GM04504 (cell line): Measurements from ENCODE around the gene CDYL2.
"Not testable (repeated sequence)": the region's sequence is repeated elsewhere in the genome, so short reads cannot be mapped to it uniquely, and the experiment has no call there.

Experiments
- DNase-seq: peaks from one replicate; pipeline ENCODE4 v3.0.0-alpha.2; 2012; ENCODE audit warnings: low read depth

The CDYL2 gene, protein sequence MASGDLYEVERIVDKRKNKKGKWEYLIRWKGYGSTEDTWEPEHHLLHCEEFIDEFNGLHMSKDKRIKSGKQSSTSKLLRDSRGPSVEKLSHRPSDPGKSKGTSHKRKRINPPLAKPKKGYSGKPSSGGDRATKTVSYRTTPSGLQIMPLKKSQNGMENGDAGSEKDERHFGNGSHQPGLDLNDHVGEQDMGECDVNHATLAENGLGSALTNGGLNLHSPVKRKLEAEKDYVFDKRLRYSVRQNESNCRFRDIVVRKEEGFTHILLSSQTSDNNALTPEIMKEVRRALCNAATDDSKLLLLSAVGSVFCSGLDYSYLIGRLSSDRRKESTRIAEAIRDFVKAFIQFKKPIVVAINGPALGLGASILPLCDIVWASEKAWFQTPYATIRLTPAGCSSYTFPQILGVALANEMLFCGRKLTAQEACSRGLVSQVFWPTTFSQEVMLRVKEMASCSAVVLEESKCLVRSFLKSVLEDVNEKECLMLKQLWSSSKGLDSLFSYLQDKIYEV

DNA sequence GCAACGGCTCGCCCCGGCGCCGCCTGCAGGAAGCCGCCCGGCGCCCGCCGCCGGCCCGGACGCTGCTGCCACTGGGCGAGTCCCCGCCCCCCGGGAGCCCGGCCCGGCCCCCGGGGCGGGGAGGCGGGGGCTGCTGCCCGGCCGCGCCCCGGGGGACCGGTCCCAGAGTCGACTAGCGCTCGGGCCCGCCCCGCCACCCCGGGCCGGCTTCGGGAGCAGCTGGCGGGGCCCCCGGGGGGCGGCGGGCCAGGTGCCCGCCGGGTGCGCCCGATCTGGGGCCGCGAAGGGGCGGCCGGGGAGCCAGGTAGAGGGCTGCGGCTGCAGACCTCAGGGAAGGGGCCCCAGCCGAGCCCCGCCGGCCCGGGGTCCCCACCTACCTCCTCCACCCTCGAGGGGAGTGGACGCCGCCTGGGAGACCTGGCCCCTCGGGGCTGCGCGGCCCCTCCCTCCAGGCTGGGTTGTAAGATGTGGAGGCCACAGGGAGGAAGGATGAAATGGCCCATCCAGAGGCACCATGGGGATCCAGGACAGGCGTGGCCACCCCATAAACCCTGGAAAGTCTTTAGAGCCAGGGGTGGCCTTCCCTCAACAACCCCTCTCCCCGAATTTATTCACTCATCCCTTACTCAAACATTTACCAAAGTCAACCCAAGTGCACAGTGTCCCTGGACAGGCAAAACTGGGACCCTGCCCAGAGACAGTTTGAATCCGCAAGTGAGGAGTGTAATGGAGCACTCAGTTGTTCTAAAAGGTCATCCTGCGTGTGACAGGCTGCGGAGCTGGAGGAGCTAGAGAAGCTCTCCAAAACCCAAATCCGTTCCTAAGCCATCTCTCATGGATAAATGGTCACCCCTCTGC is at the start of gene CDYL2:
Gene CDYL2 (minus strand): TSS at position 73 of the 858 bp plus-strand sequence. CDS start 425 bp downstream, outside the sequence.
- DNase-seq = peak; percentile 23

DNA sequence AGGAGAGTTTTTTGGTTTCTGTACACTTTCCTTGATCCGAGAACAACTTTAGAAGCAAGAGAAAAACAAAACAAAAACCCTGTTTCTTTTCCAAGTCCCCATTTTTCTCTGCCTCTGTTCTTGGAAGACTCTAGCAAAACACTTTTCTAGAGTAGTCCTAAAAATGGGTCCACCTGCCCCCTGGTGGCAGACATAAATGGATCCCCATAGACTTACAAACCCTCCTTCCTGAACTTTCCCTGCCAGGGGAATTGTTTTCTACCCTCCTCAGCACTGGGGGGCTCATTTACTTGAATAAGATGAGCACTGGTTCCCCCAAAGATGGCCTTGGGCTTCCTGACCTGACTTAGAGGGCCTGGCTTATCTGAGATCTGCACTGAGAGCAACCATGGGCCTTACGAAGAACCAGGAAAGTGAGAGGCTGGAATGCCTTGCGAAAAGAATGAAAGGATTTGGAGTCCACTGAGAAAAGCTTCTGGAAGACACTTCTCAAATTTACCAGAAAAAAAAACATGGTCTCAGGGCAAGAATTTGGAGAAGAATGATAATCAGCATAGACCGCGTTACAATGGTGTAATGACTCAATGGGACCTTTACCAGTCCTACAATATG is 48.0 kb upstream of the CDYL2 start:
- DNase-seq = no peak

DNA sequence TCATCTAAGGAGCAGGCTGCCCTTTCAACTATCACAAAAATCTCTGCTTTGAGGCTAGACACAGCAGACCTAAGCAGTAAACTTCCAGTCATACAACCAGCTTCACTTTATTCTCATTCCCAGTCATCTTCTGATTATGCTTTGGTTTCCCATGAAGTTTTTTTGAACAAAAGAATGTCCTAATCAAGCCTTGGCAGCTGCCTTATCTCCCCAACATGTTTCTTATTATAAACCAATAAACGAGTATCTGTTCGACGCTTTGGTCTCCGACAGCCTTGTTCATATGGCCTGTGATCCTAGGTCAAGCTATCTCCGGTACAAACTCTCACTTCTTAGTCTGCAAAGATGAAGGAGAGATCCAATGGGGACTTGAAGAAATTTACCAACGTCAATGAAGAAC is 47.4 kb upstream of the CDYL2 start:
- no peak for DNase-seq

DNA sequence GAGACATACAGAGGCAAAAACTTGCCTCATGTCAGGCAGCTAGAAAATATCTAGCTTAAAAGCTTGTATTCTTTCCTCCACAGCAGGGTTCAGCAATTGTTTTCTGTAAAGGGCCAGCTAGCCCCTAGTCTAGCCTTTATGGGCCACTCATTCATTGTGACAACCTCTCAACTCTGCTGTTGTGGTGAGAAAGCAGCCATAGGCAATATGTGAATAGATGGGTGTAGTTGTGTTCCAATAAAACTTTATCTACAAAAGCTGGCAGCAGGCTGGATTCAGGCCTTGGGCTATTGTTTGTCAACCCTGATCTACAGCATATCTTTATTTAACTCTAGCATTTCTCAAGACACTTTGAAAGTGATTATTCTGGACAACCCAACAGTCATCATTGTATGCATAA is 46.4 kb upstream of the CDYL2 start:
- DNase-seq = no peak

DNA sequence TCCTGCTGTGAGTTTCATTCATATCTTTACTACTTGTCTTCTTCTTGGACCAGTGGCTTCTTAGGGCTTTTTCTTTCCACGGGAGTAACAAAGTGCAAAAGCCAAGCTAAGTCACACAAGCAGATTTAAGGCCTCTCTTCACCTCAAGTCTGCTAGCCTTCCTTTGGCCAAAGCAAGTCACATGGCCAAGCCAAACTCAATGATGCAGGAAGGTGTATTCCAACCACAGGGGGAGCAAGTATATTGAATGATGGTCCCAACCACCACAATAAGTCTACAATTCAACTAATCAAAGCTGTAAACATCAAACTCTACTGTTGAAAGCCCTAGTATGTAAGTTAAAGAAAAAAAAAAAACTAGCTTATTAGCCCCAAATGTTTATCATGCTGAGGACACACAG is 44.5 kb upstream of the CDYL2 start:
- DNase-seq = no peak

DNA sequence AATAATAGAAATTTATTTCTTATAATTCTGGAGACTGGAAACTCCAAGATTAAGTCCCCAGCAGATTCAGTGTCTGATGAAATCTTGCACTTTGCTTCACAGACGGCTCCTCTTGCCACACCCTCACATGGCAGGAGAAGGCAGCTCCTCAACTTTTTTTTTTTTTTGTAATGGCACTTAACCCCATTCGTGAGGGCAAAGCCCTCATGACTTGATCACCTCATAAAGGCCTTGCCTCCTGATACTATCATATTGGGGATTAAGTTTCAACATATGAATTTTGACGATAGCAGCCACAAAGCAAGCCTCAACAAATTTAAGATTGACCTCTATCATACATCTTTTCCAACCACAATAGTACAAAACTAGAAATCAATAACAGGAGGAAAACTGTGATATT is 42.3 kb upstream of the CDYL2 start:
- DNase-seq = no peak

DNA sequence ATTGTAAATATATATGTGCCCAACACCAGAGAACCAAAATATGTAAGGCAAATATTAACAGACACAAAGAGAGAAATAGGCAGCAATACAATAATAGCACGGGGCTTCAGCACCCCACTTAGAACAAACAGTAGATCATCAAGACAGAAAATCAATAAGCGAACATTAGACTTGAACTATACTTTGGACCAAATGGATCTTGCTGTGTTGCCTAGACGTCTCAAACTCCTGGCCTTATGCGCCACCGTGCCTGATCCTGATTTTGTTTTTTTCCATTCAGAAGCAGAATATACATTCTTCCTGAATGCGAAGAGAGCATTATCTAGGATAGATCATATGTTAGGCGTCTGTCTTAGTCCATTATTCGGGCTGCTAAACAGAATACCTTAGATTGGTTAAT is 41.9 kb upstream of the CDYL2 start:
- DNase-seq = no peak

DNA sequence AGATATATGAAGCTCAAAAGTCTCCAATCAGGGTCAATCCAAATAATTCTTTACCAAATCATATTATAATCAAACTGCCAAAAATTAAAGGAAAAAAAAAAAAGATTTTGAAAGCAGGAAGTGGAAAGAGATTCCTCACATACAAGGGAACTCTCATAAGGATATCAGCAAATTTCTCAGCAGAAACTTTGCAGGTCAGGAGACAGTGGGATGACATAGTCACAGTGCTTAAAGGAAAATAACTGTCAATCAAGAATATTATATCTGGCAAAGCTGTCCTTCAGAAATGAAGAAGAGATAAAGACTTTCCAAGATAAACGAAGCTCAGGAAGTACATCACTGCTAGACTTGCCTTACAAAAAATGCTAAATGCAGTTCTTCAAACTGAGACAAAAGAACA is 40.0 kb upstream of the CDYL2 start:
- DNase-seq = no peak

DNA sequence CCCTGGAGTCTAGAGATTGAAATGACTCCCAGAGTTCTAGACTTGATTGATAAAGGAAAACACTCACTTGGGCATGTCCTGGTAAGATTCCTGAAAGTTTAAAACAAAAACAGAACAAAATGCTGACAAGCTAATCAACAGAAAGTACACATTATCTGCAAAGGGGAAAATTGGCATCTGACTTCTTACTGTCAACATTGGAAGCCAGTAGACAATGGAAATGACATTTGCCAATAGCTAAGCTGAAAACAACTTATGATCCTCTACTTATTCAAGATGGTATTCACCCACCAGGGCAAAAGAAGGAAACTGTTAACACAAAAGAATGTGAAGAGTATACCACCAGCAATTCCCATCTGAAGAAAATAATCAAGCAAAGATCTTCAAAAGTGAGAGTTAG is 36.8 kb upstream of the CDYL2 start:
- DNase-seq = no peak

DNA sequence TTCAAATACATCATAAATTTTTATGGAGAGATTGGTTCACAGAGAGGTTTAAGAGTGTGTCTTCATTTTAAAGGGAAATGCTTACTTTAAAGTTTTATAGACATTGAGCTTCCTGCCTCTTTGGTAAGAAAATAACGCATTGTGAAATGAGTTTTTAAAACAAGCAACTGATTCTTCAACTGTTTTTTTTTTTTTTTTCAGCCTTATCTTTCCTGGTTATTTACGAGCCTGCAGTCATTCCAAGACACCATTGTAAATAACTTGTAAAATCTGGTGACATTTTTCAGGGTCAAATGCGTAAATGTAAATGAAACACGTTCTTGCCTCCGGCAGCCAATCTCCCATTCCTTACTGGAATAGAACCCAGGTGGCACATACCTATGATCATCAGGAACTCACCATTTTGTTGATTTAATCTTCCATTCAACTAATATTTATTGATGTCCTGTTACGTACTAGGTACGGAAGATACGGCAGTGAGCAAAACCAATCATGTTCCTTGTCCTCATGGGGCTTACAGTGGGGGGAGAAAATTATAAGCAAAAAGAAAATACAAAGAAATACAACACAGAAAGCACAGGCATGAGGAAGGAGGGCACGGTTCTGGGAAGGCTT is 33.2 kb upstream of the CDYL2 start:
- DNase-seq = no peak

DNA sequence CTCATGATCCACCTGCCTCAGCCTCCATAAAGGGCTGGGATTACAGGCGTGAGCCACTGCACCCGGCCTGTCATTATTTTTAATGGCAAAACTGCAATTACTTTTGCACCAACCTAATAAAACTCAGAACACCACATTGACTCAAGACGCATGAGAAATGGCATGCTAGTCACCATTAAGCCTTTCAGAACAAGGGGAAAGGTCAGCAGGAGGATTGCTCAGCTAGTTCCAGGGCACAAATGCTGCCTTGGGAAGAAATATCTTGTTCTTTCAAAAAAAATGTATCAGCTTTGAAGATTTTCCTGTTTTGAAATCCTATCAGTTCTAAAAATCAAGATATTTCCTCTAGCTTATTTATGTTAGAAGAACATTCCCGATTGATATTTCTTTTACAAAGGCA is 32.4 kb upstream of the CDYL2 start:
- DNase-seq = no peak

DNA sequence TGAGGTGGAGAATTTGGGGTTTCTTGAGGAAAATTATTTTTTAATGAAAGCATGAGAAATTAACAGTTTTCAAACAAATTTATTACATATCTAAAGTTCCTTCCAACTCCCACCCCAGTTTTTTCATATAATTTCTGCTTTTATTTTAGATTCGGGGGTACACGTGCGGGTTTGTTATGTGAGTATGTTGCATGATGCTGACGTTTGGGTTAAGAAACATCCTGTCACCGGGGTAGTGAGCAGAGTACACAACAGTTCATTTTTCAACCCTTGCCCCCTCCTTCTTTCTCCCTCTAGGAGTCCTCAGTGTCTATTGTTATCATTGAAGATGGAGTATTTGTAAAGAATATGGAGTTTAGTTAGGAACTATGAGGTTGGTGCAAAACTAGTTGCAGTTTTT is 31.8 kb upstream of the CDYL2 start:
- no peak for DNase-seq

DNA sequence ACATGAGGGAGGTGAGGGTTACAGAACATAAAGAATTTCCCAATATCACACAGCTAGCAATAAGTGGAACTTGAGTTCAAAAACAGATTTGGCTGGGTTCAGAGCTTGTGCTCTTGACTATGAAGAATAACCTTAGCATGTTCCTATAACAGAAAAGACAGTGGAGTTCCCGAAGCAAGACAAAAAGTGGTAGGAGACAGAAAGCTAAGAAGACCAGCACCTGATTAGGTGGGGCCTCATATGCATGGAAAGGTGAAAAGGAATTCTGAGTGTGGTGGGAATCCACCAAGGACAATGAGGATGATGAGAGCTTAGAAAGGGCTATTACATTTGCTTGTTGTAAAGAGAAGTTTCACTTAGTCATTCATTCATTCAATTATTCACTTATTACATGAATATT is 26.6 kb upstream of the CDYL2 start:
- no peak for DNase-seq

DNA sequence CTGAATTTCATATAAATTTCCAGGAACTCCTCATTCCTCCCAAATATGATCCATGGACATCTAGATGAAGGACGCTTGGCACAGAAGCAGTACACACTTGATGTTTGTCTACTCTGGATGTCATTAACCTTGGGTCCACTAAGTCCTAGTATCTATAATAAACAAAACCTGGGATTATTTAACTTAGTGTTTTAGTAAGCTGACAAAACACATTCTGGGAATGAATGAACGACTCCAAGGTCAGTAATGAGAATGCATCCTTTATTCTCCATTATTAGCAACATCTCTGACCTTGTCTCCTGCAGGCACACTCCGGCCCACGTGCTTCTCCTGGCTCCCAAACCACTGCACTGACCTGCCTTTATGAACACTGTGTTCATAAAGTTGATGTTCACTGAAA is 24.1 kb upstream of the CDYL2 start:
- no peak for DNase-seq

DNA sequence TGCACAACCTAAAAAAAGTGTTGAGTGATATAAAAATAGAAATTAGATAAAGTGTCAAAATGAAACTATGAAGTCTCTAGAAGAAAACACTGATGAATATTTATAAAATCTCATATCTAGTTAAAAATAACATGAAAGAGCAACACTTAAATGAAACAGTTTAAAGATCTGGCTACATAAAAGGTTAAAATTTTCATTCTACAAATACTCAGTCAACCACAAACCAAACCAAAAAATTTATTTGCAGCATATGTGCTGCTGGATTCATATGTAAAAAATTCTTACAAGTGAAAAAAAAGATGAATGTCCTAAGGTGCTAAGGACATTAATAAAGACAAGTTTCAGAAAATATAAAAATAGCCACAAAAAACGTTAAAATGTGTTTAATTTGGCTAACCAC is 22.6 kb upstream of the CDYL2 start:
- DNase-seq = no peak

DNA sequence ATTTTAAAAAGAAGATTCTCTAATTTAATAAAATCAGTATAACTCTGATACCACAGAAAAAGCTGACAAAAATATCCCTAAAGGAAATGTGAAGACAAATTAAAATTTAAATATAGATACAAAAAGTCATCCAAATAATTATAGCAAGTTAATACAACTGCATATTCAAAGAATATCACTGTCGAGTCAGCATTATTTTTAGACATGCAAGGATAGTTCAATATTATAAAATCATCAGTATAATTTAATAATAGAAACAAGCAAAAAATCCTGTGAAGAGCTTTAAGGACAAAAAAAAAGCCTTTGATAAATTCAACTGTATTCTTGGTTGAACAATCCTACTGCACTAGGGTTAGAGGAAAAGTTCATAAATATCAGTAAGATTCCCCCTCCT is 21.0 kb upstream of the CDYL2 start:
- DNase-seq = no peak

DNA sequence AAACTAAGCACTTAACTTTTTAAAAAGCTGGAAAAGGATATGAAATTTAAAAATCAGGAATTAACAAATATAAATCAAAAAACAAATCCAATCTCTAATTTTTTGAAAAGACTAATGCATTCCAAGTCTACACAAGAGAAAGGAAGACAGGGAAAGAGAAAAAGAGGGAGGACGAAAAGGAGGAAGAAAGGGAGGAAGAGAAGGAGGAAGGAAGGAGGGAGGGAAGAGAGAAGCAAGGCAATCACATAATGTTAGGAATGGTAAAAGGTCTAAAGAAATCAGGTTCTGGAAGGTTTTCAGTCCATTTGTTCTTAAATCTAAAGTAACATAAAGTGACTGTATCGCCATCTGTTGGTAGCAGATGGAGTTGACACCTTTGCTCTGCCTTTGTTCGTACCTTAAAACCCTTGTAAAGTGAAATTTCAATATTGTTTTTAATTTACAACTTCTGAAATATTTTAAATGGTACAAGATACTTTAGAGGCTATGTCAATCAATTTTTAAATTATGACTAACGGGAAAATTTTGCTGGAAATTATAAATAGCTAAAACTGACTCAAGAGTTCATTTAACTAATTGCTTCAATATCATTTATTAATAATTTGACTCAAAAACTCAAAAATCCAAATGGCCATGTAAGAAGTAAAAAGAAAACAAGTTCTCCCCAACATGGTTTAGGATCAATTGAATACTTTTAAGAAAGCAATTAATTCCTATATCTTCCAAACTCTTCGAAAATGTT is 20.4 kb upstream of the CDYL2 start:
- DNase-seq = peak; percentile 16

DNA sequence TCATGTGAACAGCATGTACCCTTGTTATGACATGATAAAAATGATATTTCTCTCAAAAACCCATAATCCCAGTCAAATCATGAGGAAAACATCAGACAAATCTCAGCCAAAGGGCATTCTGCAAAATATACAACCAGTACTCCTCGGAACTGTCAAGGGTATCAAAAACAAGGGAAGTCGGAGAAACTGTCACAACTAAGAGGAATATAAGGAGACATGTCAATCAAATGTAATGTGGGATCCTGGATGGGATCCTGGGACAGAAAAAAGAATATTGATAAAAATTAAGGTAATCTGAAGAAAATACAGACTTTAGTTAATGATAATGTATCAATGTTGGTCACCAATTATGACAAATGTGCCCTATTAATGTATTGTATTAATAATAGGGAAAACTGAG is 15.6 kb upstream of the CDYL2 start:
- DNase-seq = no peak

DNA sequence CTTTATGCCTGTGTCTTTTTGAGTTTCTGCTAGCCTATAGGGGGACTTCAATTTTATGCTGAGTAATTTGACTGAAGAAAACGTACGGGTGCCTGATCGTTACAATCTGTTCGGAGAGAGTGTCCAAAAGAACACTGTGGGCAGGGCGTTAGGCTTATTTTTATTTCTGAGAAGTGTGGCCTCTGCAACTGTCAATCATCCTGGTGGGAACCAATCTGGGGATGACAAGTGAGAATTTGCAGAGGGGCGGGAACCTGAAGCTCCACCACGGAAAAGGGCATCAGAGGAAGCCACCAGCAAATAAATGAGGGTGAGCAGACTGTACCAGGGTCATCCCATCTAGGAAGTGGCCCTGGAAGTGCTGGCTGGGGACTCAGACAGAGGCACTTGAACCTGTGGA is 12.0 kb upstream of the CDYL2 start:
- no peak for DNase-seq

DNA sequence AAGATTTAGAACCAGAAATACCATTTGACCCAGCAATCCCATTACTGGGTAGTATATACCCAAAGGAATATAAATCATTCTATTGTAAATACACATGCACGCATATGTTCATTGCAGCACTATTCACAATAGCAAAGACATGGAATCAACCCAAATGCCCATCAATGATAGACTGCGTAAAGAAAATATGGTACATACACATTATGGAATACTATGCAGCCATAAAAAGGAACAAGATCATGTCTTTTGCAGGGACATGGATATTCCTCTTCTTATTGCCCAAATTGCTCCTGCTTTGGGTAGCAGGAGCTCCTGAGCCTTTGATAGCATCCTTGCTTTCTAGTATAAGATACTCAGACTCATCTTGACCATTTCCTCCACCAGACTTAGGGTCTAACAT is 10.9 kb upstream of the CDYL2 start:
- not testable (repeated sequence) for DNase-seq

DNA sequence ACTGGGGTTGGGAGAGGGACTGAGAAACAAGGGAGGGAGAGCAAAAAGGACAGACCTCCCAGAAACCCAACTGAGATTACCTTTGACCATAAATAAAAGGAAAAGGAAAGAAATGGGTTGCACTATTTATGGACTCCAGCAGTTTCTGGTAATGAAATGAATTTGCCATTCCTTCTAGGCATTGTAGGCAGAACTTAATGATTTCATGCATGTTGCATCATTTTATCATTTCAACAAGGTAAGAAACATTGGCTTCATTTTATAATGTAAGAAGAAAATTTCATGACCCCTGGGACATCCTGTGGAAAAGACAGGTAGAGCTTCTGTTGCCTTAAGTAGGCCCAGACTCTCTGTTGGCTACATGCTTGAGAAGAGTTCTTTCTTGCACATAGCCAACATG is 8.2 kb upstream of the CDYL2 start:
- DNase-seq = no peak

DNA sequence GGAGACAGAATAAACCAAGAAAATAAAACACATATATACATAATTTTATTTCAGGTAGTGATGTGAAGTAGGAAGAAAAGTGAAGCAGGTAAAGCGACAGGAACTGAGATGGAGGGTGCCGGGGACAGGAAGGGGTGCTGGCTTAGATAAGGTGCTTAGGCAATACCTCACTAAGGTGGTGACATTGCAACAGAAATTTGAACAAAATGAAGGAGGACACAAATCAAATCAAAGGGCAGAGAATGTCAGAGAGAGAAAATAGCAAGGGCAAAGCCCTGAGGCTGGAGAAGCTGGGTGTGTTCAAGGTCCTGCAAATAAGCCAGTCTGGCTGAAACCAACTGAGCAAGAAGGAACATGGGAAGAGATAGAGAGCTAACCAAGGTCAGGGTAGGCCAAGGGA is 5.0 kb upstream of the CDYL2 start:
- DNase-seq = no peak
